ENCODE results near the gene GCLC. TPM values are rescaled to one million over a fixed set of nuclear protein-coding genes. Genes with fewer than 3 reads are reported as not detected.
"Not testable (repeated sequence)": the region's sequence is repeated elsewhere in the genome, so short reads cannot be mapped to it uniquely, and the experiment has no call there.

Gene GCLC
- total RNA-seq: 29.6 TPM

GRCh38 chr6:53544470-53545308, at the start of gene GCLC:
GCLC (minus strand) TSS chr6:53545101; CDS start chr6:53544645, 456 bp downstream.
- DNase-seq: peak; percentile 98

GRCh38 chr6:53594596-53594995, 49.7 kb upstream of the GCLC start:
- no peak for DNase-seq

- DNase-seq: no peak
Measured at GRCh38 chr6:53593001-53593488, 48.1 kb upstream of the GCLC start.

- DNase-seq: no peak
Measured at GRCh38 chr6:53591873-53592272, 47.0 kb upstream of the GCLC start.

GRCh38 chr6:53588816-53589509, 44.1 kb upstream of the GCLC start:
- no peak for DNase-seq

GRCh38 chr6:53587291-53587690, 42.4 kb upstream of the GCLC start:
- no peak for DNase-seq

- peak; percentile 13 for DNase-seq
Measured at GRCh38 chr6:53585208-53585900, 40.5 kb upstream of the GCLC start.

- no peak for DNase-seq
Measured at GRCh38 chr6:53584726-53585125, 39.8 kb upstream of the GCLC start.

GRCh38 chr6:53583451-53583850, 38.5 kb upstream of the GCLC start:
- no peak for DNase-seq

- no peak for DNase-seq
Measured at GRCh38 chr6:53582963-53583362, 38.1 kb upstream of the GCLC start.

- DNase-seq: peak; percentile 57
Measured at GRCh38 chr6:53581856-53582255, 37.0 kb upstream of the GCLC start.

GRCh38 chr6:53581173-53581773, 36.4 kb upstream of the GCLC start:
- peak; percentile 29 for DNase-seq

GRCh38 chr6:53579338-53579737, 34.4 kb upstream of the GCLC start:
- DNase-seq: no peak

GRCh38 chr6:53578371-53578770, 33.5 kb upstream of the GCLC start:
- no peak for DNase-seq

GRCh38 chr6:53573299-53573698, 28.4 kb upstream of the GCLC start:
- DNase-seq: no peak

- not testable (repeated sequence) for DNase-seq
Measured at GRCh38 chr6:53572379-53572778, 27.5 kb upstream of the GCLC start.

GRCh38 chr6:53568776-53569616, 24.1 kb upstream of the GCLC start:
- DNase-seq: no peak

- DNase-seq: peak; percentile 36
Measured at GRCh38 chr6:53567701-53568100, 22.8 kb upstream of the GCLC start.

GRCh38 chr6:53566755-53567154, 21.9 kb upstream of the GCLC start:
- no peak for DNase-seq

GRCh38 chr6:53565886-53566285, 21.0 kb upstream of the GCLC start:
- no peak for DNase-seq

GRCh38 chr6:53564401-53565065, 19.6 kb upstream of the GCLC start:
- no peak for DNase-seq

Measured in tongue (tissue), 2 donors.